ENCODE measurements around the gene UNCX.

GRCh38 chr7:1200045-1200444, 32.6 kb upstream of the UNCX start:
- TF ChIP-seq EZH2 (IDR thresholded peaks at IDR 0.05; ENCODE audit: low read depth, unreplicated experiment) (no peak), CTCF (conservative IDR thresholded peaks at IDR 0.05; ENCODE audit: low read depth in 2 of 2) (no peak), CREB1 (CRISPR knock-in tag; IDR thresholded peaks at IDR 0.05; ENCODE audit: low read depth) (no peak), REST (IDR thresholded peaks at IDR 0.05; ENCODE audit: unreplicated experiment) (no peak)
